Measurements from ENCODE around the gene KRT1.

DNA sequence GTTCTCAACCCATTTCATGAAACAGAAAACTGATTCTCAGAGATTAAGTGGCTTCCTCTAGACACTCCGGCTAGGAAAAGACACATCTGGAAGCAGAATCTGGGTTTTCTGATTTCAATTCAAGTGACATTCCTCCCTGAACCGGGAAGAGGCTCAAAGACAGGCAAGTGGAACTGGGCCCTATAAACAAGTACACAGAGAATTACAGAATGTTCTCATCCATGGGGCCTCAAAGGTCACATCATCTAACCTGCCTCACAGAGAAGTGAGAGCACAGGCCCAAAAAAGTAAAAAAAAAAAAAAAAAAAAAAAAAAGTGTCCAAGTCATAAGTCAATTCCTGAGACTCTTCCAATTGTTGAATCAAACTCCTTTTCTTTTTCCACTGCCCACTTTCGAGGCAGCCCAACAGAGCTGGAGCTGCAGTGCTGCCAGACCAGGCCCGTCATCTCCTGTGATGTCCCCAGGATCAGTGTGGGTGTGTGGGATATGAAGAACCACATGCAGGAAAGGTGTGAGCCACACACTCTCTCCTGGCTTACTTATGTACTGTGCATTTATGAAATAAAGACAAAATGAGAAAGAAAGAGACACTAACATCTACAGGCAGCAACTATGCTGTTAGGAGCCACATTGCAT lies 2.8 kb upstream of the KRT1 start:
- TF ChIP-seq YY1 (IDR thresholded peaks at IDR 0.05; ENCODE audit: insufficient read depth, insufficient read length) (no peak), ZNF274 (IDR thresholded peaks at IDR 0.05; ENCODE audit: low read depth, low read length) (no peak), SUZ12 (IDR thresholded peaks at IDR 0.05; ENCODE audit: extremely low read depth, insufficient read depth, insufficient read length) (no peak)
